RWPE1 (cell line): ENCODE data around the gene STARD7.
A peak's percentile ranks its signal among the peaks of the same experiment; 100 is the strongest.

Experiments used
- CTCF ChIA-PET: fragments of 350-600 bp; sonication (Branson Sonifier 250); formaldehyde crosslinking; extraction: SDS; loops from one replicate; lab custom pipeline; 2021; lab: Yijun Ruan, JAX
- POLR2A ChIA-PET: fragments of 400-600 bp; formaldehyde crosslinking; extraction: SDS; loops from one replicate; lab custom pipeline; 2020; ENCODE audit warnings: antibody characterized with exemption; ENCODE audit not compliant: low non-redundant PET; lab: Yijun Ruan, JAX
- DNase-seq: peaks from one replicate; pipeline ENCODE4 v3.0.0; 2012; ENCODE audit warnings: low spot score
- H3K27ac ChIP-seq: fragments of 450-650 bp; 2 replicates; pipeline ENCODE4 v1.5.1; 2017
- TF ChIP-seq, protein P1 (sequence below): fragments of 450-650 bp; conservative IDR thresholded peaks from 2 replicates; pipeline ENCODE4 v1.5.1; 2017; ENCODE audit warnings: low read depth, mild to moderate bottlenecking

Gene STARD7

DNA sequence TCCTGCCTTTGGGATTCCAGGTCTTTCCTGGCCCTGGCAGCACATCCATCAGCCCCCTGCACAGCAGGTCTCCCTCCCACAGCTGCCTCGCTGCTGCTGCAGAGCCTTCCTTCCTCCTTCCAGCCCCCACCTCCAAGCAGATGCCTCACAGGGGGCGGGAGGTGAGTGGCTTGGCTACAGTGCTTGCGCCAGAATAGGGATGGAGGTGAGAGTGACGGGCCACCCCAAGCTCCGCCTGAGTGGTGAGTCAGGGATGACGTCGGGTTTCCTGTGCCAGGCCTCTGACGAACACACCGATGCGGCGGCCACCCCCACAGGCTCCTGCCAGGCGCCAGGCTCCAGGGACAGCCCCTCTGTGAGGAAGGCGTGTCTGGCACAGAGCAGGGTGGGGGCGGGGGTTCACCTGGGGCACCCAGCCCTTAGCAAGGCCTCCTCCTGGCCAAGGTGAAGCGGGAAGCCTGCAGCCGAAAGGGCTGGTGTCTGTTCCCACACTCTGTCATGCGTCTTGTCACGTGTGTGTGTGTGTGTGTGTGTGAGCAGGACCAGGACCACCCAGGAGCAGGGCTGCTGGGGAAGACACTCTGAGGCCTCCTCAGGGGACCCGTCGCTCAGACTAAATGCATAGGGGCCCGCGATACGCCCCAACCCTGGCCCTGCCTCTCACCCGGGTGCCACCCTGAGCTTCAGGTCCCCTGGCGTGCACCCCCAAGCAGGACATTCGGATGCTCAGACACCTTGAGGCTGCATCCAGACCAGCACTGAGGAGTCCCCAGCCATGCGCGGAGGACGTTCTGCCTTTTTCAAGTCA lies 60.0 kb downstream of the STARD7 start:
- CTCF ChIA-PET: interaction anchor here (0.6 to 1.0 kb wide), 2 partner anchors 26 to 48 kb away, joined by 3 to 5 read pairs; no protein-coding TSS in a partner anchor
- TF ChIP-seq, protein P1, sequence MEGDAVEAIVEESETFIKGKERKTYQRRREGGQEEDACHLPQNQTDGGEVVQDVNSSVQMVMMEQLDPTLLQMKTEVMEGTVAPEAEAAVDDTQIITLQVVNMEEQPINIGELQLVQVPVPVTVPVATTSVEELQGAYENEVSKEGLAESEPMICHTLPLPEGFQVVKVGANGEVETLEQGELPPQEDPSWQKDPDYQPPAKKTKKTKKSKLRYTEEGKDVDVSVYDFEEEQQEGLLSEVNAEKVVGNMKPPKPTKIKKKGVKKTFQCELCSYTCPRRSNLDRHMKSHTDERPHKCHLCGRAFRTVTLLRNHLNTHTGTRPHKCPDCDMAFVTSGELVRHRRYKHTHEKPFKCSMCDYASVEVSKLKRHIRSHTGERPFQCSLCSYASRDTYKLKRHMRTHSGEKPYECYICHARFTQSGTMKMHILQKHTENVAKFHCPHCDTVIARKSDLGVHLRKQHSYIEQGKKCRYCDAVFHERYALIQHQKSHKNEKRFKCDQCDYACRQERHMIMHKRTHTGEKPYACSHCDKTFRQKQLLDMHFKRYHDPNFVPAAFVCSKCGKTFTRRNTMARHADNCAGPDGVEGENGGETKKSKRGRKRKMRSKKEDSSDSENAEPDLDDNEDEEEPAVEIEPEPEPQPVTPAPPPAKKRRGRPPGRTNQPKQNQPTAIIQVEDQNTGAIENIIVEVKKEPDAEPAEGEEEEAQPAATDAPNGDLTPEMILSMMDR: no peak
- peak overlapping the region; percentile 49 for H3K27ac ChIP-seq
- DNase-seq: peak; percentile 83
- POLR2A ChIA-PET: interaction anchor here (0.6 kb wide), 1 partner anchor 10 kb away, joined by 3 read pairs; the partner anchor contains the start of gene ASTL

- TF ChIP-seq, protein P1: no peak
- ChIA-PET CTCF (interaction anchor here (0.5 to 1.0 kb wide), 4 partner anchors 27 to 139 kb away, joined by 3 to 5 read pairs (median 3); no protein-coding TSS in a partner anchor), POLR2A (no interaction called here)
- H3K27ac ChIP-seq: peak overlapping the region; percentile 49
- no peak for DNase-seq
These were observed 60.9 kb downstream of the STARD7 start for GRCh38 chr2:96147593-96148201.

DNA sequence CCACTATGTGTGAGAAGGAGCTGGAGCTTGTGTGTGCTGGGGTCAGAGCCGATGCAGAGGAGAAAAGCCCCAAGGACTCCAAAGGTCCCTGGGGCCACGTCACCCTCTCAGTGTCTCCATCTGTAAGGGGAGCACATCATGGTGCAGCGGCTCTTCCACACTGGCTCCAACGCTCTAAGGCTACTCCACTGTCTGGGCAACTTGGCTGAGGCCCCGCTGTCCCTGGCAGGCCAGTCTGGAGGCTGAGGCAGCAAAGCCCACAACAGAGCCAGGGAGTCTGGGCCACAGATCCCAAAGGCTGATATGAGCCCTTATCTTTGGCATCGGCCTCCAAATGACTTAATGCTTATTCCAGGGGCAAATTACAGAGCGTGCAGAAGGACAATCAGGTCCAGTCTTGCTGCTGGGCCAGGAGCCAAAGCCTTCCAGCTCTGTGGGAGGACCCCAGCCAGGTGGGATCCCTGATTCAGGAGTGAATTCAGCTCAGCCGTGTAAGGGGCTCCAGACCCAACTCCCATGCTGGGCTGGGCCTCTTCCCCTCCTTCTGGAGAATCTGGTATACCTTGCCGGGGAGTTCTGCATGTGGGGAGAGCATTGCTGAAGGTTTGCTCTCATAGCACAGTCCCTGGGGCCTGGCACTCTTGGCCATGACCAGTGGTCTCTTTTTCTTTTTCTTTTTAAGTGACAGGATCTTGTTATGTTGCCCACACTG lies 61.6 kb downstream of the STARD7 start:
- CTCF ChIA-PET: interaction anchor here (0.6 to 0.7 kb wide), 3 partner anchors 125 to 451 kb away, joined by 3 to 4 read pairs (median 3); no protein-coding TSS in a partner anchor
- TF ChIP-seq, protein P1: no peak
- H3K27ac ChIP-seq: peak overlapping the region; percentile 49
- no peak for DNase-seq
- POLR2A ChIA-PET: no interaction called here

DNA sequence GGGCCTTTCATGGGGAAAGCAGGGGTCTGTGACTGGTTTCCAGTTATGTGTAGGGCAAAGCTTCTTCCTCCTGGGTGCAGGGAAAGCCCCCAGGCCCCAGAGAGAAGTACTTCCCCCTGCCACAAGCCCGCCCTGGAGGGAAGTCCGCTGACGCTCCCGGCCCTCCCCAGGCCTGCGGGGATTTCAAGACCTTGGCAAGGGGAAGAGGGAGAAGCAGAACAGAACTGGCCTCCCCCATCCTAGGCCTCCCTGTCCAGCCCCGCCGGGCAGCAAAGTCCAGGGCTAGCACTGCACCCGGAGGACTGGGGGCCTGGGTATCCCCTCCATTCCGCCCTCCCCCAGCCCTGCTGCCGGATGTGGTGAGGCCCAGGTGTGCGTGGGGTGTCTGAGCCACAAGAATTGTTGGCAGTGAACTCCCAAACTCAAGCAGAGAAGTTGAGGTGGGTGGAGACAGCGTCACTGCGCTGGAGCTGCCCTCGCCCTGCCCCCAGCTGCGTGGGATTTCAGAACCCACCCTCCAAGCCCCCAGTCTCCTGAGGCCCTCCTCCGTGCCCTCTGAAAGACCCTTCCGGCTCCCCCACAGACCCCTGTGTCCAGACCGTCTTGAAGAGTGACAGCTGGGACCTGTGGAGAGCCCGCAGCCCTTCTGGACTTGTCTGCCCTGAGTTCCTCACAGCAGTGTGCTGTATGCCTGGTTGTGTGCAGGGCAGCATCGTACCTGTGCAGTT lies 62.3 kb downstream of the STARD7 start:
- peak overlapping the region; percentile 49 for H3K27ac ChIP-seq
- POLR2A ChIA-PET: no interaction called here
- DNase-seq: no peak
- CTCF ChIA-PET: interaction anchor here (0.6 to 0.8 kb wide), 2 partner anchors 154 to 452 kb away, joined by 3 to 4 read pairs; no protein-coding TSS in a partner anchor
- TF ChIP-seq, protein P1: no peak

DNA sequence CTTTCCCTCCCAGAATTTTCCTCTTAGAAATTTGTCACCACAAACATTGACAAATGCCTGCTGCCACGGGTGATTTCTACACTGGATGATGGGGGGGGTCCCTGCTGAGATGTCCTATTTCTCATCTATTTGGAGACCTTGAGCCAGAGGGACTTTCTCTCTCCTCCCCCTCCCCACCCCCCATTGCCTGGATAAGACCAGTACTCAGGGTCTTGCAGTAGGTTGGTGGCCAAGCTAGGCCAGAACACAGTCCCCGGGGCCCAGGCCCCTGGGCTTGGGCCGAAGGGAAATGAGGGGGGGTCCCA lies 62.8 kb downstream of the STARD7 start:
- POLR2A ChIA-PET: no interaction called here
- no peak for DNase-seq
- TF ChIP-seq, protein P1: no peak
- CTCF ChIA-PET: interaction anchor here (0.8 kb wide), 1 partner anchor 153 kb away, joined by 3 read pairs; no protein-coding TSS in a partner anchor
- peak overlapping the region; percentile 37; the same call in 1 of the 2 replicates for H3K27ac ChIP-seq
